ENCODE results near the gene CADPS2.

CADPS2 gene

DNA sequence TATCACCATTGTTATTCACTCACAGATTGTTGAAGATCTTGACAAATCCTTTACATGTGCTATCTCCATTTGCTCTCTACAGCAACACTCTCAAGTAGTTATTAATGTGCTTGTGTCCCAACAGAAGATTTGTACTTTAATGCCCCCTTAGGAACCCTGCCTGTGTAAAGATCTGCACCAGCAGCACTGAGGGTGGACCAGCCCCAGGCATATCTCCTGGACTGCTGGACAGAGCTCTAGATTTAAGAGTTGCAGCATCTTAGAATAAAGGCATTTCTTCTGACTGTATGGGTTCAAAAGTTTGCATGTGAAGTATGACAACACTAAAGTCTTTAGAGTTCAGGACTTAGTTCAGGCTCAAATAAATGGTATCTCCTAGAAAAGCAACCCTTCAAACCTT lies 282.0 kb downstream of the CADPS2 start:
- H3K27ac ChIP-seq (ENCODE audit: low read depth, low read length): no peak overlapping the region
- H3K4me3 ChIP-seq (ENCODE audit: low read length): no peak overlapping the region

DNA sequence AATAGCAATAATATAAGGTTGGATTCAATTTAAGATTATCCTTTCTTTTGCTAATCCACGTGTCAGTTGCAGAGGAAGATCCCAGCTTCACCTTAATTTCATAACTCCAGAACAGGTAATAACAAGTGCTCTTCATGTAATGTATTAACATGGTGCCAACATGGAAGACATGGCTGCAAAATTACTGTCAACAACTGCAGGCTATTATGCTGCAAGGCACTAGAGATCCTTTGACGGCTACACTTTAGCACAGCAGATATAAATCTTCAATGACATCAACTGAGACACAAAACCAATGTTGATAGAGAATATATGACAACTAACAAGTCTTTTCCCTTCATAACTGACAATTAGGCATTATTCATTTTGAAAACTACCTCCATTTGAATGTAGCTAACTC lies 283.5 kb downstream of the CADPS2 start:
- H3K9ac ChIP-seq (ENCODE audit: low read depth, low read length): no peak overlapping the region
- no peak overlapping the region for H3K27ac ChIP-seq (ENCODE audit: low read depth, low read length)
- no peaks in the 10 kb centered on the region for H3K27me3 ChIP-seq (ENCODE audit: insufficient read depth, low read length)
- H3K9me3 ChIP-seq (ENCODE audit: insufficient read depth, low read depth, low read length): peaks cover 15% of the 10 kb centered on the region; the same call in 1 of the 2 replicates
- no peak overlapping the region for H3K4me3 ChIP-seq (ENCODE audit: low read length)
- H3K4me1 ChIP-seq (ENCODE audit: insufficient read depth, low read length): 0 out of 2 replicates have a peak, but pooled peaks cover 2% of the 10 kb centered on the region
- no peaks in the 10 kb centered on the region for H3K36me3 ChIP-seq (ENCODE audit: insufficient read depth, low read length)
- WGBS: 91% methylated on average over 2 of the region's 2 CpGs

More for the DNA sequence above, 282.0 kb downstream of the CADPS2 start:
- H3K9ac ChIP-seq (ENCODE audit: low read depth, low read length): no peak overlapping the region
- no peaks in the 10 kb centered on the region for H3K36me3 ChIP-seq (ENCODE audit: insufficient read depth, low read length)
- H3K27me3 ChIP-seq (ENCODE audit: insufficient read depth, low read length): no peaks in the 10 kb centered on the region
- 0 out of 2 replicates have a peak, but pooled peaks cover 2% of the 10 kb centered on the region for H3K4me1 ChIP-seq (ENCODE audit: insufficient read depth, low read length)
- H3K9me3 ChIP-seq (ENCODE audit: insufficient read depth, low read depth, low read length): peaks cover 5% of the 10 kb centered on the region; the same call in 1 of the 2 replicates

DNA sequence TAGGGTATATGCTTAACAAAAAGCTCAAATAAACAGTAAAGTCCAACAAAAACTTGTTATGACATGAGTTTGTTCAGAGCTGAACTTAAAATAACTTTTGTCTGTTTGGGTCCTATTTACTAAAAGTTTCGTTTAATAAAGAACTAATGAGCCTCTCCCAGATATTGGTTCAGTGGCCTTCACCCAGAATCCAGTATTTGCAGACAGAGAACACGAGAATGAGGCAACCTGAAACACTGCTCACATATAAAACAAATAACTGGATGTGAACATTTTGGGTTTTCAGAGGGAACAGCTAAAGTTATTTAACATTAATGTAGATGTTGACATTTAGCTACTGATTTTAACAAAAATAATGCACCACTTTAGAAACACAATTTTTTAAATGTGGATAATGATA lies 285.6 kb downstream of the CADPS2 start:
- Histone ChIP-seq H3K4me3 (ENCODE audit: low read length) (no peak overlapping the region), H3K36me3 (ENCODE audit: insufficient read depth, low read length) (no peaks in the 10 kb centered on the region), H3K27me3 (ENCODE audit: insufficient read depth, low read length) (no peaks in the 10 kb centered on the region), H3K9ac (ENCODE audit: low read depth, low read length) (no peak overlapping the region), H3K4me1 (ENCODE audit: insufficient read depth, low read length) (0 out of 2 replicates have a peak, but pooled peaks cover 2% of the 10 kb centered on the region), H3K27ac (ENCODE audit: low read depth, low read length) (no peak overlapping the region), H3K9me3 (ENCODE audit: insufficient read depth, low read depth, low read length) (peaks cover 15% of the 10 kb centered on the region; the same call in 1 of the 2 replicates)
- WGBS: 91% methylated on average over 2 of the region's 2 CpGs

DNA sequence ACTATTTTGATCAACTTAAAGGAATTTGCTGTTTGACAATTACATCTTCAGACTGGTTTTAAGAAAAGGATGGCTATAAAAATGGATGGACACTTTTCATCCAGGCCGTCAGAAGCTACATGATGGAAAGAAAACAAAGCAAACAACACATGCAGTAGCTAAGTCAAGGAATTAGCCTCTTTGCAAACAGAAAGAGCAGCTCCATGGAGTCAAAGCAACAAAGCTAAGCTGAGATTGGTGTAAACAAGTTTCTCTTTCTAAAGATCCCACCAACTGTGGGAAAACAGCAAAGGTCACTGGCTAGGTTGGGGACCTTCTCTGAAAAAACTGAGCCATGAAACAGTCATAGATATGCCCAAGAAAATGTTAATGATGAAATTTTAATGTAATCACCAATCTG lies 286.2 kb downstream of the CADPS2 start:
- WGBS: 76% methylated on average over 1 of the region's 1 CpG
- 0 out of 2 replicates have a peak, but pooled peaks cover 2% of the 10 kb centered on the region for H3K4me1 ChIP-seq (ENCODE audit: insufficient read depth, low read length)
- no peaks in the 10 kb centered on the region for H3K36me3 ChIP-seq (ENCODE audit: insufficient read depth, low read length)
- no peaks in the 10 kb centered on the region for H3K27me3 ChIP-seq (ENCODE audit: insufficient read depth, low read length)
- no peak overlapping the region for H3K27ac ChIP-seq (ENCODE audit: low read depth, low read length)
- no peak overlapping the region for H3K9ac ChIP-seq (ENCODE audit: low read depth, low read length)
- peaks cover 15% of the 10 kb centered on the region; the same call in 1 of the 2 replicates for H3K9me3 ChIP-seq (ENCODE audit: insufficient read depth, low read depth, low read length)
- no peak overlapping the region for H3K4me3 ChIP-seq (ENCODE audit: low read length)

DNA sequence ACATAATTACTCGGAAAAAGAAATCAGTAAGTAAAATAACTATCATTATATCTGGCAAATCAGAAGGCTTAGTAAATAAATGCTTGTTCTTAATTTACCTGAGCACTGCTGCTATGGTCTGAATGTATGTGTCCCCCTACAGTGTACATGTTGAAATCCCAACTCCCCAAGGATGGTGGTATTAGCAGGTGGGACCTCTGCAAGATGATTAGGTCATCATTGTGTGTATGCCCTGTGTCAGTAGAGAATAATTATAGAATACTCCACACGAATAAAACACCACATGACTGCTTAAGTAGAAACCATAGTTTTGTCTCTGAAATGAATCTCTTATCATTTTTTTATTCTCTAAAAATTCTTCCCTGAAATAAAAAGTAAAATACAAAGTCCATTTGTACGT lies 289.0 kb downstream of the CADPS2 start:
- Histone ChIP-seq H3K27me3 (ENCODE audit: insufficient read depth, low read length) (no peaks in the 10 kb centered on the region), H3K36me3 (ENCODE audit: insufficient read depth, low read length) (no peaks in the 10 kb centered on the region), H3K4me3 (ENCODE audit: low read length) (no peak overlapping the region), H3K27ac (ENCODE audit: low read depth, low read length) (no peak overlapping the region), H3K9me3 (ENCODE audit: insufficient read depth, low read depth, low read length) (peaks cover 15% of the 10 kb centered on the region; the same call in 1 of the 2 replicates), H3K4me1 (ENCODE audit: insufficient read depth, low read length) (0 out of 2 replicates have a peak, but pooled peaks cover 2% of the 10 kb centered on the region), H3K9ac (ENCODE audit: low read depth, low read length) (no peak overlapping the region)
- 83% methylated on average over 1 of the region's 3 CpGs for WGBS

DNA sequence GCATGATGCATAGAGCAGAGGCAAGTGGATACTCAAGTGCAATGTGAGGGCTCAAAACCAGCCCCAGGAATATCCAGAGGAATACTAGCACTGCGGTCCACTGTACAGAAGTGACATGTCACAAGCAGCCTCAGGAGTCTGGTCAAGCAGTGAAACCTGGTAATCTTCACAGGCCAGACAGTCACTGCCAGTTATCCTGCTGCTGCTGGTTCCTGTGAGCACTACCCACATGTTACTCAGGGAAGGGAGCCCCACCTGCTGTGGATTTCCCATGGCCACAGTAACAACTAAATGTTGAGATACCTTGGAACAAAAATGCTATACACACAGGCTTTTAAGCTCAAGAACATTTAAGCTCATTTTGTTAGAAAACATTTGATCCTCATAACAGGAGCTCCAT lies 290.4 kb downstream of the CADPS2 start:
- H3K9ac ChIP-seq (ENCODE audit: low read depth, low read length): no peak overlapping the region
- H3K27me3 ChIP-seq (ENCODE audit: insufficient read depth, low read length): no peaks in the 10 kb centered on the region
- WGBS: 98% methylated on average over 1 of the region's 1 CpG
- no peak overlapping the region for H3K27ac ChIP-seq (ENCODE audit: low read depth, low read length)
- H3K9me3 ChIP-seq (ENCODE audit: insufficient read depth, low read depth, low read length): peaks cover 15% of the 10 kb centered on the region; the same call in 1 of the 2 replicates
- H3K4me3 ChIP-seq (ENCODE audit: low read length): no peak overlapping the region
- H3K4me1 ChIP-seq (ENCODE audit: insufficient read depth, low read length): 0 out of 2 replicates have a peak, but pooled peaks cover 2% of the 10 kb centered on the region
- no peaks in the 10 kb centered on the region for H3K36me3 ChIP-seq (ENCODE audit: insufficient read depth, low read length)

DNA sequence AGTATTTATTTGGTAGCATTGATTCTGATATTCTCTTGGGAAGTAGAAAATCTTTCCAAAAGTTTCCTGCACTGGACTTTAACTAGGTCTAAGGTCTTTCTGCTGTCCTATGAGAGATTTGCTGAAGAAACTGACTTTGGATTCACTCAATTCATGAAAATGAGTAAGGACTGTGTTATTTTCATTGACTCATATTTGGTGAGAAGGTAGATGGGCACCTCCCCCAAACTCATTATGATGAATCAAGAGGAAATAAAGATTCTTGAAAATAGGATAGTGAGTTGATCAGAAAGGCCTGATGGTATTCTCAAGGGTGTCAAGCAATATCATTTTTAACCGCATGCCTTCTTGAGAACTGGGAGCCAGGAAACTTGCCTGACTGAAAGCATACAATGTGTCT lies 297.6 kb downstream of the CADPS2 start:
- Histone ChIP-seq H3K9me3 (ENCODE audit: insufficient read depth, low read depth, low read length) (no peaks in the 10 kb centered on the region), H3K4me1 (ENCODE audit: insufficient read depth, low read length) (peaks cover 16% of the 10 kb centered on the region), H3K27me3 (ENCODE audit: insufficient read depth, low read length) (no peaks in the 10 kb centered on the region), H3K36me3 (ENCODE audit: insufficient read depth, low read length) (no peaks in the 10 kb centered on the region), H3K9ac (ENCODE audit: low read depth, low read length) (no peak overlapping the region), H3K4me3 (ENCODE audit: low read length) (no peak overlapping the region), H3K27ac (ENCODE audit: low read depth, low read length) (no peak overlapping the region)
- WGBS: 95% methylated on average over 1 of the region's 1 CpG

DNA sequence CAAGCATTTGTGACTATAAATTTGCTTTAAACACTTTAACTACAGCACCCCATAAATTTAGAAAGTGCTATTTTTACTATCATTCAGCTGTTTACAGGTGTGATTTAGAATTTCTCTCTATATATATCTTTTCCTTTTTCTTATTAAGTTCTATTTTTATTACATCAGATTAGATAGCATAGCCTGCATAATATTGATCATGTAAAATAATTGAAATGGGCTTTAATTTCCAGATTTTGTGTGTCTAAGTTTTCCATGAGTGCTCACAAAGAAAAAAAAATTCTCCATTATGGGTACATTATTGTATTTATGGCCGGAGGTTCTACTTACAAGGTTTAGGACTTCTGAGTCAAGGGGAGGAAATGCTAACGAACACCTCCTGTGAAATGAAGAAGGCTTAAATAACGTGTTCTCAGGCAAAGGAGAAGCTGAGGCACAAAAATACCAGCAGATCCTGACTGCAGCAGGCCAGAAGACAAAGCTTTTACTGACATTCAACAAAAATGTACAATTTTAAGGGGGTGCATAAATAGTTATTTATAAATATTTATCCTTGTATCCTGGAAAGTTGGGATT lies 301.5 kb downstream of the CADPS2 start:
- WGBS: 39% methylated on average over 3 of the region's 3 CpGs
- H3K27ac ChIP-seq (ENCODE audit: low read depth, low read length): no peak overlapping the region; the same call in 1 of the 2 replicates
- peaks cover 16% of the 10 kb centered on the region for H3K4me1 ChIP-seq (ENCODE audit: insufficient read depth, low read length)
- H3K9me3 ChIP-seq (ENCODE audit: insufficient read depth, low read depth, low read length): no peaks in the 10 kb centered on the region
- H3K9ac ChIP-seq (ENCODE audit: low read depth, low read length): no peak overlapping the region
- H3K4me3 ChIP-seq (ENCODE audit: low read length): no peak overlapping the region
- H3K36me3 ChIP-seq (ENCODE audit: insufficient read depth, low read length): no peaks in the 10 kb centered on the region
- no peaks in the 10 kb centered on the region for H3K27me3 ChIP-seq (ENCODE audit: insufficient read depth, low read length)

DNA sequence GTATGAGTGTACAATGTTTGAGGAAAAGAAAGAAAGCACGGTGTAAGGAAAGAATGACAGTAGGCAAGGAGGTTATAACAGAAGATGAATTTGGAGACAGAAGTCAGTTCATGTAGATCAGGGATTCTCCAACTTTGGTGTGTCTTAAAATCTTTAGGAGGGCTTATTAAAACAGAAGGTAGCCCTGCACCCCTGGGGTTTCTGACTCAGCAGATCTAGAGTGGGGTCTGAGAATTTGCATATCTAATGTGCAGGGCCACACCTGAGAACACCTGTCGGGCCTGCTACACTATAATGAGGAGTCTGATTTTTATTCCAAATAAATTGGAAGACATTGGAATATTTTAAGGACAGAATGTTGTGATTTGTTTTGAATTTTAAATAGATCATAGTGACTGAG lies 307.9 kb downstream of the CADPS2 start:
- Histone ChIP-seq H3K36me3 (ENCODE audit: insufficient read depth, low read length) (no peaks in the 10 kb centered on the region), H3K9me3 (ENCODE audit: insufficient read depth, low read depth, low read length) (no peaks in the 10 kb centered on the region), H3K4me1 (ENCODE audit: insufficient read depth, low read length) (peaks cover 6% of the 10 kb centered on the region; the same call in 1 of the 2 replicates), H3K27ac (ENCODE audit: low read depth, low read length) (no peak overlapping the region), H3K27me3 (ENCODE audit: insufficient read depth, low read length) (no peaks in the 10 kb centered on the region), H3K4me3 (ENCODE audit: low read length) (no peak overlapping the region), H3K9ac (ENCODE audit: low read depth, low read length) (no peak overlapping the region)
- WGBS: 85% methylated on average over 2 of the region's 2 CpGs

DNA sequence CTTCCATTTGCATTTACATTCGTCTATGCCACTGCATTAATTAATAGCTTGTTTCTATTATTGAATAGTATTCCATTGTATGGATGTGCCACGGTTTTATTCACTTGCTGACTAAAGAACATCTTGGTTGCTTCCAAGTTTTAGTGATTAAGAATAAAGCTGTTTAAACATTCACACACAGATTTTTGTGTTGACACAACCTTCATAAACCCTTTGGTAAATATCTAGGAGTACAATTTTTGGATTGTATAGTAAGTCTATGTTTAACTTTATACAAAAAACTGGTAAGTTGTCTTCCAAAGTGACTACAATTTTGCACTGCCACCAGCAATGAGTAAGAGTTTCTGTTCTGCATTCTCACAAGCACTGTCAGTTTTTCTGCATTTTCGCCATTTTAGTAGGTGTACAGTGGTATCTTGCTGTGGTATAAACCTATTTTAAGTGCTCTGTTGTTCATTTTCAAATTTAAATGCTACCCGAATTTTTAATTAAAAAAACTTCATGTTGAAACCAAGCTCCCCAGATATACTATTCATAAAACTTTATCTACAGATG lies 308.7 kb downstream of the CADPS2 start:
- no peak overlapping the region for H3K4me3 ChIP-seq (ENCODE audit: low read length)
- 100% methylated on average over 1 of the region's 4 CpGs for WGBS
- peaks cover 6% of the 10 kb centered on the region; the same call in 1 of the 2 replicates for H3K4me1 ChIP-seq (ENCODE audit: insufficient read depth, low read length)
- no peaks in the 10 kb centered on the region for H3K36me3 ChIP-seq (ENCODE audit: insufficient read depth, low read length)
- no peaks in the 10 kb centered on the region for H3K9me3 ChIP-seq (ENCODE audit: insufficient read depth, low read depth, low read length)
- no peaks in the 10 kb centered on the region for H3K27me3 ChIP-seq (ENCODE audit: insufficient read depth, low read length)
- H3K9ac ChIP-seq (ENCODE audit: low read depth, low read length): no peak overlapping the region
- no peak overlapping the region for H3K27ac ChIP-seq (ENCODE audit: low read depth, low read length)

DNA sequence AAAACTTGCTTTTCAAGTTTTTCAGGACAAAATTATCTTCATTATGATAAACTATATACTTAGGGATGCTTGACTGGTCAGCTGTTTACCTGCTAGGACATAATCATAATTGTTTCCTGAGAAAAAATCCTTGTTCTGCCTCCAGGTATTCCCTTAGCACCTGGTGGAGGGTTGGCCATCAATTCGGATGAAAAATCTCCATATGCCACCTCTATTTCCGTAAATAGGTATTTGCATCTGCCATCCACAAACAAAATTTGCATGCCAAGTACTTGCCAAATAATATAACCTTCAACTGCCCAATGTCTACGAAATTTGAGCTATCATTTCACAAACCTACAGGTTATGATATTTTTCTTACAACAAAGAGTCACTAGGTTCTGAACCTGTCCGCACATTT lies 313.6 kb downstream of the CADPS2 start:
- no peaks in the 10 kb centered on the region for H3K9me3 ChIP-seq (ENCODE audit: insufficient read depth, low read depth, low read length)
- H3K27ac ChIP-seq (ENCODE audit: low read depth, low read length): no peak overlapping the region
- H3K9ac ChIP-seq (ENCODE audit: low read depth, low read length): no peak overlapping the region
- no peaks in the 10 kb centered on the region for H3K4me1 ChIP-seq (ENCODE audit: insufficient read depth, low read length)
- H3K27me3 ChIP-seq (ENCODE audit: insufficient read depth, low read length): no peaks in the 10 kb centered on the region
- H3K36me3 ChIP-seq (ENCODE audit: insufficient read depth, low read length): no peaks in the 10 kb centered on the region
- H3K4me3 ChIP-seq (ENCODE audit: low read length): no peak overlapping the region
- WGBS: 93% methylated on average over 4 of the region's 4 CpGs

All from HUES64 (cell line).